ENCODE measurements around the gene USB1. TPM values are rescaled to one million over a fixed set of nuclear protein-coding genes. Genes with fewer than 3 reads are reported as not detected.

The USB1 gene
- total RNA-seq, 1 donor = 15.8 TPM

- H3K4me3 ChIP-seq (ENCODE audit: low read depth, low read length) = no peak overlapping the region
- no peak for TF ChIP-seq CTCF (IDR thresholded peaks at IDR 0.05; ENCODE audit: insufficient read depth, low read length)
- no peak for DNase-seq (ENCODE audit: low read depth)
Observed at GRCh38 chr16:58031016-58031800, 30.0 kb downstream of the USB1 start.

DNA sequence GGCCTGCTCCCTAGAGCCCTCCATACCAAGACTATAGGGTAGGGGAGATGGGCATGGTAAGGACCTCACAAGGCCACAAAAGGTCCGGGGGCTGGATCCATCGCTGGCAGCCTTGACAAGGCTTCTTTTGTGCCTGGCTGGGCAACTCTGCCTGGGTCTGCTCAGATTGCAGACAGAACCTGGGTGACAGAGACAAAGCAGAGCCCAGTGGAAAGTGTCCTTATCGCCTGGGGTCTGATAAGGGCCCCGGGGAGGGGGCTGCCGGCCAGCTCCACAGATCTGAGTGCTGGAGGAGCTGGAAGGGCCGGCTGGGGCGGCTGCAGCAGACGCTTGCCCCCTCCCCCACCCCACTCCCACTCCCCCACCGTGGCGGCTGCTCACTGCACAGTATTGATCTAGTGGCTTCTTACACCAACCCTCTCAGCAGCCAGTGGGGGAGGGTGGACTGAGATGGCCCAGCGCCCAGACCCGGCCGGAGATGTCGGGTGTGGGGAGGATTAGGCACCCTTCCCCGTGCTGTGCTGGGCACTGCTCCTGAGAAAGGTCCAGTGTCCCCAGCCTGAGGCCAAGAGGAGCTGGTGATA is 31.6 kb downstream of the USB1 start:
- no peak for TF ChIP-seq CTCF (IDR thresholded peaks at IDR 0.05; ENCODE audit: insufficient read depth, low read length)
- H3K4me3 ChIP-seq (ENCODE audit: low read depth, low read length) = no peak overlapping the region
- no peak for DNase-seq (ENCODE audit: low read depth)

GRCh38 chr16:58034128-58034685 is 33.0 kb downstream of the USB1 start:
- H3K4me3 ChIP-seq (ENCODE audit: low read depth, low read length) = no peak overlapping the region
- no peak for DNase-seq (ENCODE audit: low read depth)
- no peak for TF ChIP-seq CTCF (IDR thresholded peaks at IDR 0.05; ENCODE audit: insufficient read depth, low read length)

DNA sequence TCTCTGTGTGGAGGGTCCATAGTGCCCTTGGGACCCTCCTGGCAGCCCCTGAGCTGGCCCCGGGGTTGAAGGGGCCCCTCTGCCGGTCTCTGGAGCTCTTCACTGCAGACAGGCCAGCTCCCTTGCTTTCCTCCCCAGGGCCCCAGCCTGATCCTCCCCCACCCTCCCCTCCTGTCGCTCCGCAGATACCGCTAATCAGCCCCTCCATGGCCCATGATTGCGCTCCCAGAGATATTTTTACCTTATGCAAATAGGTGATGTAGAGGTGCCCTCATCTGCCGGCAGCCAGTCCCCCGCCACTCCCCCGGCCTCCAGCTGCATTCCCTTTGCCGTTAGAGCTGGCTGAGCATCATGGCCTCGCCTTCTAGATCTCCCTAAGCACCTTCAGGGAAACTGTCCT is 33.6 kb downstream of the USB1 start:
- no peak for DNase-seq (ENCODE audit: low read depth)
- TF ChIP-seq CTCF (IDR thresholded peaks at IDR 0.05; ENCODE audit: insufficient read depth, low read length) = no peak
- no peak overlapping the region for H3K4me3 ChIP-seq (ENCODE audit: low read depth, low read length)

- no peak overlapping the region for H3K4me3 ChIP-seq (ENCODE audit: low read depth, low read length)
- DNase-seq (ENCODE audit: low read depth) = no peak
- TF ChIP-seq CTCF (IDR thresholded peaks at IDR 0.05; ENCODE audit: insufficient read depth, low read length) = no peak
Observed at GRCh38 chr16:58035356-58036170, 34.4 kb downstream of the USB1 start.

DNA sequence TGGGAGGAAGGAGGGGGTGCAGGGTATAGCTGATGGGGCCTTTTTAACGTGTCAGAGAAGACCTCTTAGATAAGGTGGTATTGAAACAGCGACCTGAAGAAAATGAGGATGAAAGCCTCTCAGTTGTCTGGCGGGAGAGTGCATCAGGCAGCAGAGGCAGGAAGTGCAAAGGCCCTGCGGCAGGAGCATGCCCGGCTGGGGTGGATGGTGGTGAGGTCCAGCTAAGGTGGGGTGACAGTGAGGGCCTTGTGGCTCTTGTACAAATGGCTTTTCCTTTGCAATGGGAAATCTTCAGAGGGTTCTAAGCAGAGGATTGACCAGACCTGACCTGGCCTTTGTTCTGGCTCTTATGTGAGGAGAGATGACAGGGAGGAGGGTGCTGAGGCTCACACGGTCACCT is 35.7 kb downstream of the USB1 start:
- H3K4me3 ChIP-seq (ENCODE audit: low read depth, low read length) = no peak overlapping the region
- no peak for TF ChIP-seq CTCF (IDR thresholded peaks at IDR 0.05; ENCODE audit: insufficient read depth, low read length)
- no peak for DNase-seq (ENCODE audit: low read depth)
